ENCODE measurements around the gene DEPP1.

GRCh38 chr10:44971935-44972757, 6.5 kb downstream of the DEPP1 start:
- TF ChIP-seq CTCF (conservative IDR thresholded peaks at IDR 0.05; ENCODE audit: low read depth in 2 of 2) (no peak), JUNB (IDR thresholded peaks at IDR 0.05; ENCODE audit: unreplicated experiment) (no peak), STAT1 (IDR thresholded peaks at IDR 0.05; ENCODE audit: unreplicated experiment) (no peak), EZH2phosphoT487 (IDR thresholded peaks at IDR 0.05; ENCODE audit: unreplicated experiment) (no peak), EZH2 (IDR thresholded peaks at IDR 0.05; ENCODE audit: low read depth, unreplicated experiment) (no peak), REST (IDR thresholded peaks at IDR 0.05; ENCODE audit: unreplicated experiment) (no peak), ZNF462 (CRISPR knock-in tag; IDR thresholded peaks at IDR 0.05) (no peak)
